ENCODE measurements around the gene FGGY.
"Not testable (repeated sequence)": the region's sequence is repeated elsewhere in the genome, so short reads cannot be mapped to it uniquely, and the experiment has no call there.

The FGGY gene

DNA sequence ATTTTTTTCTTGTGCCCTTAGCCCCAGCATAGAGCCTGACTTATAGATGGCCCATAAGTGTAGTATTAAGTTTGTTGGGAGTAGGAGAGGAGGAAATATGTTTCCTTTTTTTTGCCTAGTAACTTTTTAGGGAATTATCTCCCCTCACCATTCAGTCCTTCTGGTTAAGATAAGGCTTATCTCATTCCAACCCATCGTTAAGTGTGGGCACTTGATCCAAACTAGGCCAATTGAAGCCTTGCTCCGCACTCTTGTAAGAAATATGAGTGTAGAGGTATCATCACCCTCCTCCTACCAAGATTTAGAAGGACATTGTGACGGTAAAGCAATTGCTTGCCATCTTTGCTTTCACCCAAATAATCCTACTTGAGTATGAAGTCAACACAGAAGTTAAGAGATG lies 8.8 kb upstream of the FGGY start:
- no peak for DNase-seq (ENCODE audit: extremely low read depth in 1 of 2, low read depth in 1 of 2)

DNA sequence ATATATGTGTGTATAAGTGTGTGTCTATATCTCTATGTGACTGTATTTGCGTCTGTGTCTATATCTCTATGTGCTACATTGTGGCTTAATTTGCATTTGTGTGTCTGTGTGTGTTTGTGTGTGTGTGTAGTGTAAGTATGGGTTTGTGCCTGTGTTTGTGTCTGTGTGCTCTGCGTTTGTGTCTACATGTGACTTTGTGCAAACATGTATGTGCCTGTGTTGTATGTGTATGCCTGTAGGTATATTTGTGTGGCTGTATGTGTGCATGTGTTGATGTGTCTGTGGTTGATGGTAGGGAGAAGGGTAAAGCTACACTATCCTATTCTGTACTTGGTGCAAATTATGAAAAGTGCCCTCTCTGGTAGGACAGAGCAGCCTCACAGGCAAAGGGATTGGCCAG lies 7.3 kb upstream of the FGGY start:
- DNase-seq (ENCODE audit: extremely low read depth in 1 of 2, low read depth in 1 of 2) = no peak

- no peak for DNase-seq (ENCODE audit: extremely low read depth in 1 of 2, low read depth in 1 of 2)
Observed at GRCh38 chr1:59290193-59290949, 6.5 kb upstream of the FGGY start.

DNA sequence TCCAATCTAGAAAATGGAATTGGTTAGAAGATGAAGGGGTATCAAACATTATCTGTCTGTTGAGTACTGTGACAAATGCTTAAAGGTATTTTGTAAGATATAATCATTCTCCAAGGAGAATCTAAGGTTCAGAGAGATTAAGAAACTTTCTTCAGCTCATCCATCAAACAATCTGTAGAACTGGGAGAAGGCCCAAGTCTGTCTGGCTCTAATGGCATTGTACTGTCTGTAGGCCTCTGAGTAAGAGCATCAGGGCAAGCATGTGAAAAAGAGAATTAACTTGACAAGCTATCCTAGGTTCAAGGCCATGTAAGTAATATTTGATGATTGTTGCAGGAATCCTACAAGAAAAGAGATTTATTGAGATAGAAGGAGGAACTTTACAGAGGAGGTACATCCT lies 5.3 kb upstream of the FGGY start:
- DNase-seq (ENCODE audit: extremely low read depth in 1 of 2, low read depth in 1 of 2) = no peak

GRCh38 chr1:59292562-59292961 lies 4.3 kb upstream of the FGGY start:
- DNase-seq (ENCODE audit: extremely low read depth in 1 of 2, low read depth in 1 of 2) = no peak

DNA sequence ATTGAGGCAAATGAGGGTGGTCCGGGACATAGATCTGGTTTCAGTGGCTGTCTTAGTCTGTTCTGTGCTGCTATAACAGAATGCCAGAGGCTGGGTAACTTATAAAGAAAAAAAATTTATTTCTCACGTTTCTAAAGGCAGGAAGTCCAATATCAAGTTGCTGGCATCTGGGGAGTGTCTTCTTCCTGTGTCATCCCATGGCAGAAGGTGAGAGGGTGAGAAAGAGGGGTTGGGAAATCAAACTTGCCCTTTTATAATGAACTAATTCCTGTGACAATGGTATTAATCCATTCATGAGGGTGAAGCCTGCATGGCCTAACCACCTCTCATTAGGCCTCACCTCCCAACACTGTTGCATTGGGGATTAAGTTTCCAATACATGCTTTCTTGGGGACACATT lies 3.7 kb upstream of the FGGY start:
- DNase-seq (ENCODE audit: extremely low read depth in 1 of 2, low read depth in 1 of 2) = no peak

- DNase-seq (ENCODE audit: extremely low read depth in 1 of 2, low read depth in 1 of 2) = no peak
Observed at GRCh38 chr1:59293849-59294248, 3.0 kb upstream of the FGGY start.

DNA sequence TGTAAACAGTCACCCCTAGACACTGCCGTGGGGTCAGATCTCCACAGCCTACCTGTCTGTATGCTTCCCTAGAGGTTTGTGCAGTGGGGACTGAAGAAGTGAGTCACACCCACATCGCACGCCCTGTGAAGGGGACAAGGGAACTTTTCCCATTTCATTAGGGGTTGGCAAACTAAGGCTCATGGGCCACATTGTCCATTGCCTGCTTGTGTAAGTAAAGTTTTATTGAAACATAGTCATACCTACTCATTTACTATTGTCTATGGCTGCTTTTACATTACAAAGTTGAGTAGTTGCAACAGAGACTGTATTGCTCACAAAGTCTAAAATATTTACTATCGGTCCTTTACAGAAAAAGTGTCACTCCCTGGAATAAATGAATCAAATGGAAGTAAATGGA lies 2.5 kb upstream of the FGGY start:
- DNase-seq (ENCODE audit: extremely low read depth in 1 of 2, low read depth in 1 of 2) = no peak

GRCh38 chr1:59295618-59296017 lies 1.3 kb upstream of the FGGY start:
- no peak for DNase-seq (ENCODE audit: extremely low read depth in 1 of 2, low read depth in 1 of 2)

- DNase-seq (ENCODE audit: extremely low read depth in 1 of 2, low read depth in 1 of 2) = no peak
Observed at GRCh38 chr1:59298026-59298583, 1.2 kb downstream of the FGGY start.

- no peak for DNase-seq (ENCODE audit: extremely low read depth in 1 of 2, low read depth in 1 of 2)
Observed at GRCh38 chr1:59298710-59299346, 1.9 kb downstream of the FGGY start.

- not testable (repeated sequence) for DNase-seq (ENCODE audit: extremely low read depth in 1 of 2, low read depth in 1 of 2)
Observed at GRCh38 chr1:59299670-59300069, 2.8 kb downstream of the FGGY start.

- DNase-seq (ENCODE audit: extremely low read depth in 1 of 2, low read depth in 1 of 2) = no peak
Observed at GRCh38 chr1:59302297-59302696, 5.4 kb downstream of the FGGY start.

GRCh38 chr1:59302871-59303270 lies 6.0 kb downstream of the FGGY start:
- no peak for DNase-seq (ENCODE audit: extremely low read depth in 1 of 2, low read depth in 1 of 2)

- DNase-seq (ENCODE audit: extremely low read depth in 1 of 2, low read depth in 1 of 2) = no peak
Observed at GRCh38 chr1:59305188-59305587, 8.3 kb downstream of the FGGY start.

GRCh38 chr1:59307591-59307990 lies 10.7 kb downstream of the FGGY start:
- no peak for DNase-seq (ENCODE audit: extremely low read depth in 1 of 2, low read depth in 1 of 2)

DNA sequence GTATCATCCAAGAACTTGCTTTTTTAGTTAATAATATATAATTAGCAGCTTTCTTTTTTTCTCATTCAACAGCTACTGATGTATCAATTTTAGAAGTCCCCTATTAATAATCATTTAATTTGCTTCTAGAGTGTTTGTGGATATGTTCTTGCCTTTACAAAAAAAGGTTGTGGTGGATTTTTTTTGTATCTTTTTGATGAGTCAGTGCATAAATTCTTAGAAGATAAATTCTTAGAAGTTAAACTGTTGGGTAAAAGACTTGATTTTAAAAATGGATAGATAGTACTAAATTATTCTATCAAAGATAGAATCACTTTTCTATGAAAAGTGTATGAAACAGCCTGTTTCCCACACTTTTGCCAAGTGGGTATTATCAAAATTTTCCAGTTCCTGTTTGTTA lies 11.9 kb downstream of the FGGY start:
- DNase-seq (ENCODE audit: extremely low read depth in 1 of 2, low read depth in 1 of 2) = no peak

DNA sequence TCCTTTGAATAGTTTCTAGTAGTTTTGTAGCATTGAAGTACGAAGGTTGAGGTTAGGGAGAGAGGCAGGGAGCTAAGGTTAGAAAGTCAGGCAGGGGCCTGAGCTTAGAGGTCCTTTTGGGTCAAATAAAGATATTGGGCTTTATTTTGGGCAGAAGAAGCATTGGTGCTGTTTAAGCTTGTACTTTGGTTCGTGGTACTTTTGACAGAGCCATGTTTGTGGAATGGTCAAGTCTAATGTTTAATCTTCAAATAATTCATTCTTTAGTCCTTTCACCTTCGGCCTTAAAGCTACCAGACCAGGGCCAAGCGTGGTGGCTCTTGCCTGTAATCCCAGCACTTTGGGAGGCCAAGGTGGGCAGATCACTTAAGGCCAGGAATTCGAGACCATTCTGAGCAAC lies 12.5 kb downstream of the FGGY start:
- no peak for DNase-seq (ENCODE audit: extremely low read depth in 1 of 2, low read depth in 1 of 2)

DNA sequence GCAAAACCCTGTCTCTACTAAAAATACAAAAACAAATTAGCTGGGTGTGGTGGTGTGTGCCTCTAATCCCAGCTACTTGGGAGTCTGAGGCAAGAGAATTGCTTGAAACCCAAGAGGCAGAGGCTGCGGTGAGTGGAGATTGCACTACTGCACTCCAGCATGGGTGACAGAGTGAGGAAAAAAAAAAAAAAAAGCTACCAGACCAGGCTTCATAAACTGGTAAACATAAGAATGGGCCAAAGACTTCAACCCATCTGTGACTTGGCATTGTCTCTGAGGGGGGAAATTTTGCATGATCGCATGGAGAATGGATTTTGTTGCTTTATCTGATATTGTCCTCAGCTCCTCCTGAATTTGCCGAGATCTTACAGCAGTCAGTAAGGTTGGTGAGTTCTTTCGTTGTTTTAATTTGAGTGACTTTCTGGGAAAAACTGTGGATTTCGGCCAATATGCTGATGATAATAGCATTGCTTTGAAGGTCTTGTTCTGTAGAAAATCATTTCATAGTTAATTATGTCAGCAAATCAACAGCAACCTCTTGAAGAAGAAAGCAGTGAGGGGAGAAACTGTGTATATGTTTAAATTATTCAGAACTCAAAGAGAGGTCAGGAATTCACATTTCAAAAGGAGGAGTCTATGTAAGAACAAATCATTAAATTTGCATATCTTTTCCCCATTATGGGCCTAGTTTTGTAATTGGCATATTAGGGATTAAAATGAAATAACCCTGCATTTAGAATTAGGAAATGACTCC lies 13.1 kb downstream of the FGGY start:
- DNase-seq (ENCODE audit: extremely low read depth in 1 of 2, low read depth in 1 of 2) = no peak

DNA sequence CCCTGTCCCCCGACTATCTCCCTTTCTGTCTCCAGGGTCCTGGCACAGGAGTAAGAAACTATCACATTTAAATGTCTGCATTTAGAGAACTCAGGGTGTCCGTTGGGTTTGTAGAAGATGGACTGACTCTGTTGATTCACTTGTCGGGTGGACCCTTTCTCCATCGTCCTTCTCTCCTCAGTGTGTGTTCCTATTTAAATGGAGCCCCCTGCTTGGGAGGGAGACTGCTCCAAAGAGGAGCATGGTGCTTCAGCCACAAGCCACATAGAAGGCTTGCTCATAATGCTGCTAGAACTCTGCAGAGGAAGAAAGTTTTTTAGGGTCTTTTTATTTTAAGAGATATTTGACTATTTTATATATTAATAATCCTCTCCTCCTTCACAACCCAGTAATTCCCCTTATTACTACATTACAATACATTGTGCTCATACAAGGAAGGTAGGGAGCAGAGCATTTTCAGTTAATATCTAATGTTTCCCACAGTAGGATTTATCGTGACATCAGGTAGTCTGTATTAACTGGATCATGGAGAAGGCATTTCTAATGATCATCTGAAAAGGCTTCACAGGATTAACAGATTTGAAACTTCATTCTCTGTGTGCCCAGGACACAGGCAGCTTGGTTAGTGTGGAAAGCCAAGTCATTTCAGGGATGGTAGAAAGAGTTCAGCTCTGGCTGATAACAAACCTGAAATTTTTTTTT lies 13.8 kb downstream of the FGGY start:
- DNase-seq (ENCODE audit: extremely low read depth in 1 of 2, low read depth in 1 of 2) = no peak
